OCI-LY7 (cell line): Measurements from ENCODE around the gene COL13A1. TPM values are rescaled to one million over a fixed set of nuclear protein-coding genes. Genes with fewer than 3 reads are reported as not detected.

ENCODE experiments used
- BruUV-seq: library from RNA; stranded (reverse); fragments of 400-500 nt; replicated peaks from 2 replicates; lab custom pipeline; 2021; lab: Mats Ljungman, UMichigan
- CTCF ChIA-PET: fragments of 300-600 bp; sonication (Branson Sonifier 250); formaldehyde crosslinking; loops from one replicate; lab custom pipeline; 2022; ENCODE audit warnings: antibody characterized with exemption; ENCODE audit not compliant: unreplicated experiment; lab: Charles Lee
- POLR2A ChIA-PET: fragments of 300-600 bp; sonication (Branson Sonifier 250); formaldehyde crosslinking; loops from one replicate; lab custom pipeline; 2022; ENCODE audit warnings: antibody characterized with exemption; lab: Charles Lee
- DNase-seq: peaks from one replicate; pipeline ENCODE4 v3.0.0-alpha.2; 2015; ENCODE audit warnings: low spot score
- H2AFZ ChIP-seq: fragments of 200-600 bp; sonication (generic), shearing (Covaris generic); 2 replicates; pipeline ENCODE4 v1.6.1; 2014; ENCODE audit warnings: mild to moderate bottlenecking, antibody characterized with exemption, low read length, moderate library complexity
- H3K27ac ChIP-seq: fragments of 200-600 bp; sonication (generic); 2 replicates; pipeline ENCODE4 v1.5.1; 2014; ENCODE audit warnings: mixed run types, low read depth, mild to moderate bottlenecking, moderate library complexity, low read length, inconsistent platforms; ENCODE audit not compliant: poor library complexity, severe bottlenecking
- H3K36me3 ChIP-seq: fragments of 200-600 bp; sonication (generic); 2 replicates; pipeline ENCODE4 v1.6.1; 2014; ENCODE audit warnings: mild to moderate bottlenecking, antibody characterized with exemption, low read length, moderate library complexity, mixed read lengths; ENCODE audit not compliant: insufficient read depth
- H3K4me1 ChIP-seq: fragments of 200-600 bp; sonication (generic); 2 replicates; pipeline ENCODE4 v1.5.1; 2014; ENCODE audit warnings: mild to moderate bottlenecking, low read length; ENCODE audit not compliant: insufficient read depth, poor library complexity, severe bottlenecking
- H3K4me2 ChIP-seq: fragments of 200-600 bp; sonication (generic); 2 replicates; pipeline ENCODE4 v1.6.1; 2014; ENCODE audit warnings: mild to moderate bottlenecking, low read length
- H3K4me3 ChIP-seq: fragments of 200-600 bp; sonication (generic); 2 replicates; pipeline ENCODE4 v1.5.1; 2014; ENCODE audit warnings: mild to moderate bottlenecking, low read depth, low read length; ENCODE audit not compliant: poor library complexity, severe bottlenecking
- H3K79me2 ChIP-seq: fragments of 200-600 bp; sonication (generic); 2 replicates; pipeline ENCODE4 v1.6.1; 2016; ENCODE audit warnings: low read depth, mild to moderate bottlenecking, low read length, moderate library complexity, mixed read lengths; ENCODE audit not compliant: insufficient read depth
- H3K9me2 ChIP-seq: fragments of 200-600 bp; sonication (generic); 2 replicates; pipeline ENCODE4 v1.6.1; 2016; ENCODE audit warnings: mild to moderate bottlenecking, low read length, mixed read lengths; ENCODE audit not compliant: insufficient read depth
- H3K9me3 ChIP-seq: fragments of 200-600 bp; sonication (generic); 2 replicates; pipeline ENCODE4 v1.6.1; 2014; ENCODE audit warnings: mild to moderate bottlenecking, mixed run types, low read length, mixed read lengths
- H4K20me1 ChIP-seq: fragments of 200-600 bp; sonication (generic); 2 replicates; pipeline ENCODE4 v1.6.1; 2014; ENCODE audit warnings: mild to moderate bottlenecking, antibody characterized with exemption, low read length, moderate library complexity, mixed read lengths; ENCODE audit not compliant: insufficient read depth
- CTCF ChIP-seq: fragments of 200-600 bp; sonication (generic); conservative IDR thresholded peaks from 2 replicates; pipeline ENCODE4 v1.5.1; 2014; ENCODE audit warnings: mild to moderate bottlenecking, antibody characterized with exemption, low read length, moderate library complexity, mixed read lengths
- EZH2phosphoT487 ChIP-seq: fragments of 200-600 bp; sonication (generic); IDR thresholded peaks from 2 replicates; pipeline ENCODE4 v1.6.1; 2018; ENCODE audit warnings: low read depth, borderline replicate concordance, mild to moderate bottlenecking, mixed run types, antibody characterized with exemption, low read length, moderate library complexity, mixed read lengths
- intact Hi-C: fragments of 100-400 bp; cut with micrococcal nuclease; formaldehyde crosslinking; loops from one replicate; pipeline ENCODE4 v1.10.0; 2022; ENCODE audit not compliant: unreplicated experiment
- total RNA-seq, 2 experiments: library from RNA; depleted of rRNA in 1 of 2; stranded (reverse); fragments of >200 nt in 1 of 2; shearing (Covaris generic) in 1 of 2; gene quantifications; 2 replicates each; pipeline ENCODE4 v1.2.3, GENCODE V29; 2014 to 2022

COL13A1 gene
- total RNA-seq, 2 experiments from 2014 or later, result 0.06 TPM; not detected in 1

- peaks cover 20% of the 10 kb centered on the region for H3K4me1 ChIP-seq
- no TSS peak for BruUV-seq
- POLR2A ChIA-PET, result no interaction called here
Measured at GRCh38 chr10:69948261-69948660, 146.6 kb downstream of the COL13A1 start.

GRCh38 chr10:69949770-69950169 lies 148.1 kb downstream of the COL13A1 start:
- H2AFZ ChIP-seq, result no peak overlapping the region
- no peaks in the 10 kb centered on the region for H4K20me1 ChIP-seq
- TF ChIP-seq CTCF (no peak), EZH2phosphoT487 (no peak)
- no peaks in the 10 kb centered on the region for H3K9me3 ChIP-seq
- H3K4me1 ChIP-seq, result peaks cover 25% of the 10 kb centered on the region
- no peak for DNase-seq
- no TSS peak for BruUV-seq
- H3K36me3 ChIP-seq, result no peaks in the 10 kb centered on the region
- no peak overlapping the region for H3K27ac ChIP-seq
- ChIA-PET CTCF (no interaction called here), POLR2A (interaction anchor here (0.6 kb wide), 1 partner anchor 136 kb away, joined by 3 read pairs; no protein-coding TSS in a partner anchor)
- intact Hi-C loops, result loop anchor here (10.0 kb wide), 1 partner anchor 305 kb away; no protein-coding TSS in a partner anchor
- H3K4me3 ChIP-seq, result no peak overlapping the region
- H3K79me2 ChIP-seq, result no peaks in the 10 kb centered on the region
- no peaks in the 10 kb centered on the region for H3K9me2 ChIP-seq
- H3K4me2 ChIP-seq, result no peak overlapping the region

More at GRCh38 chr10:69948261-69948660, 146.6 kb downstream of the COL13A1 start:
- intact Hi-C loops, result no loop called here
- Histone ChIP-seq H3K9me3 (no peaks in the 10 kb centered on the region), H3K9me2 (no peaks in the 10 kb centered on the region), H4K20me1 (no peaks in the 10 kb centered on the region), H3K4me2 (no peak overlapping the region), H3K79me2 (no peaks in the 10 kb centered on the region), H3K4me3 (no peak overlapping the region), H3K36me3 (no peaks in the 10 kb centered on the region), H2AFZ (no peak overlapping the region), H3K27ac (no peak overlapping the region)
- DNase-seq, result no peak
- CTCF ChIA-PET, result no interaction called here
- TF ChIP-seq EZH2phosphoT487 (no peak), CTCF (0 out of 2 replicates have a peak, but pooled peaks have one; percentile 25)

GRCh38 chr10:69951658-69952057 lies 150.0 kb downstream of the COL13A1 start:
- Histone ChIP-seq H2AFZ (no peak overlapping the region; the same call in 1 of the 2 replicates), H3K27ac (peak overlapping the region; percentile 45), H3K36me3 (no peaks in the 10 kb centered on the region), H3K4me1 (peaks cover 25% of the 10 kb centered on the region), H4K20me1 (no peaks in the 10 kb centered on the region), H3K4me3 (no peak overlapping the region), H3K9me3 (no peaks in the 10 kb centered on the region), H3K79me2 (no peaks in the 10 kb centered on the region), H3K4me2 (peak overlapping the region; percentile 50), H3K9me2 (no peaks in the 10 kb centered on the region)
- no TSS peak for BruUV-seq
- POLR2A ChIA-PET, result no interaction called here
- intact Hi-C loops, result loop anchor here (10.0 kb wide), 1 partner anchor 307 kb away; no protein-coding TSS in a partner anchor
- no peak for DNase-seq
- TF ChIP-seq EZH2phosphoT487, result no peak
- no peak for TF ChIP-seq CTCF
- CTCF ChIA-PET, result no interaction called here
